ENCODE data around the gene GLG1.

GLG1 gene

GRCh38 chr16:74608381-74608780, 1.5 kb upstream of the GLG1 start:
- no peak for DNase-seq

GRCh38 chr16:74607962-74608356, 1.0 kb upstream of the GLG1 start:
- DNase-seq = no peak

- DNase-seq = no peak
Observed at GRCh38 chr16:74607310-74607961, 522 bp upstream of the GLG1 start.

GRCh38 chr16:74605746-74606520, 981 bp downstream of the GLG1 start:
- no peak for DNase-seq

GRCh38 chr16:74605332-74605731, 1.6 kb downstream of the GLG1 start:
- DNase-seq = no peak

- no peak for DNase-seq
Observed at GRCh38 chr16:74603848-74604247, 3.1 kb downstream of the GLG1 start.

GRCh38 chr16:74601126-74601871, 5.6 kb downstream of the GLG1 start:
- DNase-seq = peak; percentile 76

- no peak for DNase-seq
Observed at GRCh38 chr16:74596586-74596985, 10.3 kb downstream of the GLG1 start.

- no peak for DNase-seq
Observed at GRCh38 chr16:74592847-74593246, 14.1 kb downstream of the GLG1 start.

GRCh38 chr16:74591876-74592650, 14.9 kb downstream of the GLG1 start:
- no peak for DNase-seq

GRCh38 chr16:74586948-74587347, 20.0 kb downstream of the GLG1 start:
- no peak for DNase-seq

- DNase-seq = no peak
Observed at GRCh38 chr16:74585846-74586443, 21.0 kb downstream of the GLG1 start.

GRCh38 chr16:74583926-74584666, 22.8 kb downstream of the GLG1 start:
- DNase-seq = no peak

GRCh38 chr16:74582970-74583369, 23.9 kb downstream of the GLG1 start:
- DNase-seq = no peak

- no peak for DNase-seq
Observed at GRCh38 chr16:74580833-74581232, 26.1 kb downstream of the GLG1 start.

GRCh38 chr16:74578838-74579237, 28.1 kb downstream of the GLG1 start:
- DNase-seq = no peak

GRCh38 chr16:74578433-74578832, 28.5 kb downstream of the GLG1 start:
- no peak for DNase-seq

- peak; percentile 49 for DNase-seq
Observed at GRCh38 chr16:74577882-74578366, 29.0 kb downstream of the GLG1 start.

- no peak for DNase-seq
Observed at GRCh38 chr16:74575807-74576643, 30.9 kb downstream of the GLG1 start.

- DNase-seq = no peak
Observed at GRCh38 chr16:74575175-74575806, 31.6 kb downstream of the GLG1 start.

Data from activated CD4-positive, alpha-beta T cell treated with anti-CD3 and anti-CD28 coated beads, Interleukin-2, Interleukin-6, amounts not matched to agents 100 ng/mL and 50 ng/mL, durations not matched to agents 16 hours and 8 hours (primary cell).